Lung (tissue), 12 donors: ENCODE measurements around the gene CUL4A. TPM values are rescaled to one million over a fixed set of nuclear protein-coding genes. Genes with fewer than 3 reads are reported as not detected.
A peak's percentile ranks its signal among the peaks of the same experiment; 100 is the strongest.

Source experiments
- ATAC-seq: fragments of 200-7000 bp; cut with Tn5 transposase; one replicate; pipeline ENCODE4 v1.9.1; 2020; ENCODE audit warnings: moderate number of reproducible peaks; ENCODE audit not compliant: insufficient read depth, low FRiP score
- DNase-seq, 3 donors: peaks; one replicate each; pipeline ENCODE4 v3.0.0-alpha.2; 2013 to 2017
- H3K27ac ChIP-seq, 2 donors: one replicate each; pipeline ENCODE4 v1.5.1; 2013; ENCODE audit warnings: mild to moderate bottlenecking in 2 of 2, moderate library complexity in 2 of 2, control low read depth in 1 of 2, inconsistent platforms in 1 of 2, low read depth in 1 of 2, low read length in 1 of 2
- H3K27me3 ChIP-seq, 3 donors: one replicate each; pipeline ENCODE4 v1.5.1; 2013; ENCODE audit warnings: low read length in 2 of 3; ENCODE audit not compliant: control insufficient read depth in 3 of 3, insufficient read depth in 3 of 3
- H3K36me3 ChIP-seq, 4 donors: one replicate each; pipeline ENCODE4 v1.5.1; 2013; ENCODE audit warnings: low read length in 4 of 4, mild to moderate bottlenecking in 1 of 4, moderate library complexity in 1 of 4; ENCODE audit not compliant: control insufficient read depth in 4 of 4, insufficient read depth in 4 of 4
- H3K4me1 ChIP-seq, 5 donors: one replicate each; pipeline ENCODE4 v1.5.1; 2013; ENCODE audit warnings: low read length in 5 of 5, mild to moderate bottlenecking in 2 of 5, moderate library complexity in 1 of 5; ENCODE audit not compliant: control insufficient read depth in 5 of 5, insufficient read depth in 5 of 5
- H3K4me3 ChIP-seq: one replicate; pipeline ENCODE4 v1.5.1; 2013; ENCODE audit warnings: mild to moderate bottlenecking, control low read depth, moderate library complexity
- H3K9ac ChIP-seq, 2 donors: one replicate each; pipeline ENCODE4 v1.5.1; 2013; ENCODE audit warnings: low read length in 2 of 2, control low read depth in 1 of 2; ENCODE audit not compliant: insufficient read depth in 1 of 2
- H3K9me3 ChIP-seq, 4 donors: one replicate each; pipeline ENCODE4 v1.5.1; 2013; ENCODE audit warnings: low read length in 3 of 4, mild to moderate bottlenecking in 1 of 4, moderate library complexity in 1 of 4; ENCODE audit not compliant: control insufficient read depth in 4 of 4, insufficient read depth in 3 of 4
- CTCF ChIP-seq: IDR thresholded peaks from 2 replicates; pipeline ENCODE4 v1.5.1; 2012; ENCODE audit warnings: mild to moderate bottlenecking; ENCODE audit errors: control extremely low read depth, extremely low read depth
- WGBS, 2 donors: extraction: QIAGEN DNeasy Blood & Tissue Kit; methylation state at CpG; one replicate each; pipeline ENCODE4 v1.1.7; 2013; 5-methylcytosine and 5-hydroxymethylcytosine counted together
- polyA plus RNA-seq, 2 donors: library from polyadenylated mRNA; stranded (reverse); fragments of 200-250 nt; gene quantifications; one replicate each; pipeline ENCODE4 v1.2.1, GENCODE V29; 2013
- total RNA-seq, 2 donors: library from RNA; depleted of rRNA in 1 of 2; stranded (reverse); fragments of >200 nt in 1 of 2; gene quantifications; one replicate each; pipeline ENCODE4 v1.2.1, GENCODE V29; 2014 to 2021
- donor health status: control.
- donor health status: control.
- donor health status: Bipolar disorder and iron deficiency.
- donor health status: healthy.
- donor health status: DM: yes; HTN: yes; CAD: no.

CUL4A gene
- total and polyA plus RNA-seq, 4 donors = 29.2 to 88.1 (median 57.5) TPM

- H3K4me3 ChIP-seq = no peak overlapping the region
- peak overlapping the region in 1 of 2 donors; percentile 55 for H3K9ac ChIP-seq
- peaks cover 0 to 5% (median 4%) of the 10 kb centered on the region in 3 donors for H3K27me3 ChIP-seq
- DNase-seq = peak in 1 of 3 donors; percentile 16
- no peak for ATAC-seq
- 9 to 10% methylated on average over 22 of the region's 22 CpGs for WGBS, 2 donors
- H3K27ac ChIP-seq = no peak overlapping the region
- H3K4me1 ChIP-seq = peaks cover 0 to 13% (median 0%) of the 10 kb centered on the region in 5 donors
- no peak for TF ChIP-seq CTCF
- H3K9me3 ChIP-seq = peaks cover 0 to 2% (median 0%) of the 10 kb centered on the region in 4 donors
- no peaks in the 10 kb centered on the region for H3K36me3 ChIP-seq
Observed at GRCh38 chr13:113292021-113292862, 82.8 kb downstream of the CUL4A start.

- no peak overlapping the region for H3K27ac ChIP-seq
- no peak for TF ChIP-seq CTCF
- ATAC-seq = no peak
- H3K4me3 ChIP-seq = no peak overlapping the region
- no peaks in the 10 kb centered on the region for H3K36me3 ChIP-seq
- H3K9ac ChIP-seq = no peak overlapping the region
- no peak for DNase-seq
- peaks cover 0 to 21% (median 6%) of the 10 kb centered on the region in 5 donors for H3K4me1 ChIP-seq
- H3K9me3 ChIP-seq = peaks cover 0 to 2% (median 0%) of the 10 kb centered on the region in 4 donors
- H3K27me3 ChIP-seq = peaks cover 0 to 5% (median 4%) of the 10 kb centered on the region in 3 donors
- 84 to 85% methylated on average over 9 of the region's 9 CpGs for WGBS, 2 donors
Observed at GRCh38 chr13:113293686-113294085, 84.3 kb downstream of the CUL4A start.

- TF ChIP-seq CTCF = no peak
- no peak overlapping the region for H3K27ac ChIP-seq
Observed at GRCh38 chr13:113295776-113296175, 86.4 kb downstream of the CUL4A start.

More at GRCh38 chr13:113295776-113296175, 86.4 kb downstream of the CUL4A start:
- DNase-seq (no peak), ATAC-seq (no peak)
- no peaks in the 10 kb centered on the region for H3K9me3 ChIP-seq
- H3K36me3 ChIP-seq = no peaks in the 10 kb centered on the region
- WGBS, 2 donors = 94 to 98% methylated on average over 6 of the region's 6 CpGs
- H3K4me3 ChIP-seq = no peak overlapping the region
- no peak overlapping the region for H3K9ac ChIP-seq
- H3K27me3 ChIP-seq = peaks cover 0 to 5% (median 0%) of the 10 kb centered on the region in 3 donors
- H3K4me1 ChIP-seq = peaks cover 0 to 21% (median 6%) of the 10 kb centered on the region in 5 donors
